ENCODE data around the gene IGSF8.

- TF ChIP-seq CTCF (IDR thresholded peaks at IDR 0.05) (no peak), JUN (CRISPR knock-in tag; IDR thresholded peaks at IDR 0.05) (no peak), E2F5 (CRISPR knock-in tag; IDR thresholded peaks at IDR 0.05) (no peak), ARID4B (CRISPR knock-in tag; IDR thresholded peaks at IDR 0.05; ENCODE audit: borderline replicate concordance) (no peak), ATF2 (CRISPR knock-in tag; IDR thresholded peaks at IDR 0.05; ENCODE audit: borderline replicate concordance, low read depth) (no peak), SOX15 (CRISPR knock-in tag; IDR thresholded peaks at IDR 0.05) (no peak), ZBTB21 (CRISPR knock-in tag; IDR thresholded peaks at IDR 0.05; ENCODE audit: borderline replicate concordance) (no peak), FOXP4 (CRISPR knock-in tag; IDR thresholded peaks at IDR 0.05) (no peak)
Measured at GRCh38 chr1:160130486-160130885, 32.1 kb upstream of the IGSF8 start.

Measured in WTC11 (cell line).